Body of pancreas (tissue), 4 donors: ENCODE results near the gene MAP9. TPM values are rescaled to one million over a fixed set of nuclear protein-coding genes. Genes with fewer than 3 reads are reported as not detected.
A peak's percentile ranks its signal among the peaks of the same experiment; 100 is the strongest.

ENCODE experiments used
- ATAC-seq: fragments of 150-250 bp; one replicate; pipeline ENCODE4 v1.9.1; 2016
- DNase-seq, 4 donors: peaks; one replicate each; pipeline ENCODE4 v3.0.0-alpha.2; 2019
- H3K27ac ChIP-seq, 4 donors: fragments of 200-600 bp; sonication (generic); 1 replicate in 3 of 4; 2 replicates in 1 of 4; pipeline versions ENCODE4 v1.5.1 to v1.6.1; 2016 to 2019; ENCODE audit warnings: mild to moderate bottlenecking in 1 of 4, mixed read lengths in 1 of 4, moderate library complexity in 1 of 4
- H3K27me3 ChIP-seq, 2 donors: fragments of 200-600 bp; sonication (generic); one replicate each; pipeline ENCODE4 v1.6.0; 2016; ENCODE audit warnings: mild to moderate bottlenecking in 1 of 2
- H3K36me3 ChIP-seq, 2 donors: fragments of 200-600 bp; sonication (generic); replicated peaks in 1 of 2; 2 replicates each; pipeline ENCODE4 v1.5.1; 2016; ENCODE audit warnings: low read depth in 2 of 2; ENCODE audit not compliant: insufficient read depth in 1 of 2
- H3K4me1 ChIP-seq: fragments of 200-600 bp; sonication (generic); one replicate; pipeline ENCODE4 v1.6.0; 2016
- H3K4me3 ChIP-seq, 2 donors: fragments of 200-600 bp; sonication (generic); 1 replicate in 1 of 2; 2 replicates in 1 of 2; pipeline ENCODE4 v1.5.1; 2016 to 2019
- H3K9me3 ChIP-seq, 3 donors: fragments of 200-600 bp; sonication (generic); 1 replicate in 2 of 3; 2 replicates in 1 of 3; pipeline ENCODE4 v1.5.1; 2016
- CTCF ChIP-seq, 7 experiments: fragments of 450-650 bp in 4 of 7; fragments of 200-600 bp in 3 of 7; sonication (generic) in 3 of 7; IDR thresholded peaks; one replicate each; pipeline ENCODE4 v1.5.1; 2016 to 2019; ENCODE audit warnings: antibody characterized with exemption in 7 of 7
- POLR2A ChIP-seq, 3 donors: fragments of 450-650 bp; IDR thresholded peaks; one replicate each; pipeline ENCODE4 v1.6.1; 2016; ENCODE audit warnings: antibody characterized with exemption in 3 of 3, mild to moderate bottlenecking in 2 of 3
- WGBS, 2 donors: methylation state at CpG; one replicate each; pipeline ENCODE4 v1.1.5; 2017; 5-methylcytosine and 5-hydroxymethylcytosine counted together
- intact Hi-C: fragments of 100-400 bp; cut with DNase I; formaldehyde crosslinking; loops from one replicate; pipeline ENCODE4 v1.15.1; 2023
- total RNA-seq, 2 donors: library from RNA; depleted of rRNA; stranded (reverse); fragments of >200 nt; gene quantifications; one replicate each; pipeline ENCODE4 v1.1.0, GENCODE V29; 2016

Gene MAP9
- total RNA-seq, 2 donors from 2014 or later = 5.2 to 7.9 TPM

GRCh38 chr4:155392481-155393184 lies 15.9 kb upstream of the MAP9 start:
- no peak for ATAC-seq
- DNase-seq = no peak
- Histone ChIP-seq H3K36me3 (no peaks in the 10 kb centered on the region), H3K27ac (no peak overlapping the region), H3K9me3 (no peaks in the 10 kb centered on the region), H3K27me3 (no peaks in the 10 kb centered on the region), H3K4me1 (no peaks in the 10 kb centered on the region), H3K4me3 (no peak overlapping the region)
- TF ChIP-seq POLR2A (IDR thresholded peaks at IDR 0.05) = no peak
- TF ChIP-seq CTCF (IDR thresholded peaks at IDR 0.05) = no peak
- intact Hi-C loops = no loop called here
- WGBS, 2 donors = 49 to 52% methylated on average over 8 of the region's 8 CpGs

- intact Hi-C loops = no loop called here
- H3K9me3 ChIP-seq = no peaks in the 10 kb centered on the region
Measured at GRCh38 chr4:155391932-155392331, 15.2 kb upstream of the MAP9 start.

GRCh38 chr4:155388162-155388561 lies 11.4 kb upstream of the MAP9 start:
- TF ChIP-seq CTCF (IDR thresholded peaks at IDR 0.05) (no peak), POLR2A (IDR thresholded peaks at IDR 0.05) (no peak)
- intact Hi-C loops = no loop called here

More at GRCh38 chr4:155391932-155392331, 15.2 kb upstream of the MAP9 start:
- no peak for TF ChIP-seq POLR2A (IDR thresholded peaks at IDR 0.05)
- TF ChIP-seq CTCF (IDR thresholded peaks at IDR 0.05) = no peak
- Histone ChIP-seq H3K27me3 (no peaks in the 10 kb centered on the region), H3K36me3 (no peaks in the 10 kb centered on the region), H3K27ac (no peak overlapping the region), H3K4me1 (no peaks in the 10 kb centered on the region), H3K4me3 (no peak overlapping the region)
- ATAC-seq (no peak), DNase-seq (no peak)

GRCh38 chr4:155383541-155383940 lies 6.8 kb upstream of the MAP9 start:
- WGBS, 2 donors = 43 to 56% methylated on average over 3 to 4 of the region's 4 CpGs
- H3K4me3 ChIP-seq = no peak overlapping the region
- intact Hi-C loops = no loop called here
- DNase-seq = peak in 3 of 4 donors; percentile 10 to 31 (median 13)
- no peaks in the 10 kb centered on the region for H3K36me3 ChIP-seq
- no peaks in the 10 kb centered on the region for H3K9me3 ChIP-seq
- TF ChIP-seq POLR2A (IDR thresholded peaks at IDR 0.05) (no peak), CTCF (IDR thresholded peaks at IDR 0.05) (no peak)
- no peaks in the 10 kb centered on the region for H3K4me1 ChIP-seq
- no peaks in the 10 kb centered on the region for H3K27me3 ChIP-seq
- ATAC-seq = peak; percentile 49
- H3K27ac ChIP-seq = no peak overlapping the region

More at GRCh38 chr4:155388162-155388561, 11.4 kb upstream of the MAP9 start:
- Histone ChIP-seq H3K9me3 (no peaks in the 10 kb centered on the region), H3K27me3 (no peaks in the 10 kb centered on the region), H3K36me3 (no peaks in the 10 kb centered on the region), H3K4me1 (no peaks in the 10 kb centered on the region), H3K27ac (no peak overlapping the region), H3K4me3 (no peak overlapping the region)
- DNase-seq (no peak), ATAC-seq (no peak)
- WGBS, 2 donors = 69 to 77% methylated on average over 5 of the region's 5 CpGs

GRCh38 chr4:155377276-155377675 lies 511 bp upstream of the MAP9 start:
- Histone ChIP-seq H3K4me1 (peaks cover 11% of the 10 kb centered on the region), H3K9me3 (no peaks in the 10 kb centered on the region), H3K4me3 (no peak overlapping the region), H3K27me3 (no peaks in the 10 kb centered on the region), H3K36me3 (peaks cover 3 to 8% of the 10 kb centered on the region in 2 donors), H3K27ac (peak overlapping the region in 3 of 4 donors; percentile 55 to 77 (median 69))
- intact Hi-C loops = no loop called here
- DNase-seq (peak in 1 of 4 donors; percentile 15), ATAC-seq (no peak)
- TF ChIP-seq POLR2A (IDR thresholded peaks at IDR 0.05) (no peak), CTCF (IDR thresholded peaks at IDR 0.05) (no peak)
- WGBS, 2 donors = 14 to 15% methylated on average over 3 of the region's 3 CpGs
